Left lung (tissue), 10 donors: Measurements from ENCODE around the gene RMC1. TPM values are rescaled to one million over a fixed set of nuclear protein-coding genes. Genes with fewer than 3 reads are reported as not detected.

ENCODE experiments used
- ATAC-seq: fragments of 200-7000 bp; cut with Tn5 transposase; one replicate; pipeline ENCODE4 v1.9.1; 2020; ENCODE audit warnings: moderate library complexity
- DNase-seq, 4 donors: peaks; one replicate each; pipeline ENCODE4 v3.0.0-alpha.2; 2013 to 2020
- H3K27ac ChIP-seq, 2 donors: fragments of 200-600 bp; sonication (generic) in 1 of 2; one replicate each; pipeline versions ENCODE4 v1.5.0 to v1.8.0; 2020 to 2021
- H3K27me3 ChIP-seq, 2 donors: fragments of 200-600 bp; sonication (generic) in 1 of 2; one replicate each; pipeline versions ENCODE4 v1.5.0 to v1.8.0; 2020 to 2021
- H3K36me3 ChIP-seq, 2 donors: fragments of 200-600 bp; sonication (generic) in 1 of 2; one replicate each; pipeline versions ENCODE4 v1.5.0 to v1.8.0; 2020 to 2021
- H3K4me1 ChIP-seq, 2 donors: fragments of 200-600 bp; one replicate each; pipeline ENCODE4 v1.8.0; 2021
- H3K4me3 ChIP-seq, 2 donors: fragments of 200-600 bp; sonication (generic) in 1 of 2; one replicate each; pipeline versions ENCODE4 v1.5.0 to v1.8.0; 2020 to 2021; ENCODE audit warnings: mild to moderate bottlenecking in 1 of 2
- H3K9me3 ChIP-seq, 2 donors: fragments of 200-600 bp; sonication (generic) in 1 of 2; one replicate each; pipeline versions ENCODE4 v1.5.0 to v1.8.0; 2020 to 2021
- intact Hi-C, 2 donors: fragments of 100-400 bp; cut with DNase I; formaldehyde crosslinking; loops; one replicate each; pipeline versions ENCODE4 v1.11.2 to v1.14.2; 2022
- polyA plus RNA-seq, 6 donors: library from polyadenylated mRNA; unstranded; fragments of 120-200 nt; gene quantifications; one replicate each; pipeline ENCODE4 v1.2.1, GENCODE V29; 2013; ENCODE audit not compliant: insufficient read length in 6 of 6
- total RNA-seq, 2 donors: library from RNA; stranded (reverse); fragmentation: NEBNext Ultra II Directional; extraction: Animal tissue kit (Norgen Biotek cat#: 25700); gene quantifications; one replicate each; pipeline ENCODE4 v1.2.1, GENCODE V29; 2021
- TF ChIP-seq, protein P1 (sequence below), 2 donors: fragments of 200-600 bp; sonication (generic) in 1 of 2; IDR thresholded peaks; one replicate each; pipeline versions ENCODE4 v1.5.0 to v1.8.0; 2021; ENCODE audit warnings: antibody characterized with exemption in 2 of 2
- donor health status: DM: no; HTN: yes; CAD: no.
- donor health status: DM: no; HTN: no; CAD: no.

Gene RMC1
- total and polyA plus RNA-seq, 8 donors, result 23.5 to 37.9 (median 27.2) TPM

- H3K36me3 ChIP-seq, result peaks cover 0 to 100% of the 10 kb centered on the region in 2 donors
- H3K27ac ChIP-seq, result peak overlapping the region; percentile 26 to 41
- no peaks in the 10 kb centered on the region for H3K27me3 ChIP-seq
- H3K4me3 ChIP-seq, result no peak overlapping the region
- ATAC-seq, result no peak
- DNase-seq, result no peak
- intact Hi-C loops, result no loop called here
- peaks cover 11 to 24% of the 10 kb centered on the region in 2 donors for H3K4me1 ChIP-seq
- H3K9me3 ChIP-seq, result no peaks in the 10 kb centered on the region
- TF ChIP-seq, protein P1, sequence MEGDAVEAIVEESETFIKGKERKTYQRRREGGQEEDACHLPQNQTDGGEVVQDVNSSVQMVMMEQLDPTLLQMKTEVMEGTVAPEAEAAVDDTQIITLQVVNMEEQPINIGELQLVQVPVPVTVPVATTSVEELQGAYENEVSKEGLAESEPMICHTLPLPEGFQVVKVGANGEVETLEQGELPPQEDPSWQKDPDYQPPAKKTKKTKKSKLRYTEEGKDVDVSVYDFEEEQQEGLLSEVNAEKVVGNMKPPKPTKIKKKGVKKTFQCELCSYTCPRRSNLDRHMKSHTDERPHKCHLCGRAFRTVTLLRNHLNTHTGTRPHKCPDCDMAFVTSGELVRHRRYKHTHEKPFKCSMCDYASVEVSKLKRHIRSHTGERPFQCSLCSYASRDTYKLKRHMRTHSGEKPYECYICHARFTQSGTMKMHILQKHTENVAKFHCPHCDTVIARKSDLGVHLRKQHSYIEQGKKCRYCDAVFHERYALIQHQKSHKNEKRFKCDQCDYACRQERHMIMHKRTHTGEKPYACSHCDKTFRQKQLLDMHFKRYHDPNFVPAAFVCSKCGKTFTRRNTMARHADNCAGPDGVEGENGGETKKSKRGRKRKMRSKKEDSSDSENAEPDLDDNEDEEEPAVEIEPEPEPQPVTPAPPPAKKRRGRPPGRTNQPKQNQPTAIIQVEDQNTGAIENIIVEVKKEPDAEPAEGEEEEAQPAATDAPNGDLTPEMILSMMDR (IDR thresholded peaks at IDR 0.05), result no peak
Measured at GRCh38 chr18:23541349-23542093, 38.2 kb downstream of the RMC1 start.

DNA sequence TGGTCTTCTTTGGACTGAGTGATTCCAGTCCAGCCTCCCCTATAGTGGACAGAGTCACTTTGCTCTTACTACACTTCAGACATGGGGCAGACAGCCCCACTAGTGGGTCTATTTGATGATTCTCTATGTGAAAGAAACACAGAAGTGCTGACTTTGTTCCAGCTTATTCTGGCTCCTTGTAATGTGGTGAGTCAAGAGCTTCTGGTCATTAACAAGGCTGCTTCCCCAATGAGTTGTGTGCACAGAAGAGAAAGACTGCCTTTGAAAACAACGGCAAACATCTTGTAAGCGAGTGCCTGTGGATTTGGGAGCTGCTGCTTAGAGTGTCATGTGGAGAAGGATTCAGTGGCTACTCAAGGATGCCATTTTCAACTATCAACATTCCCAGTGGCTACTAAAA is 39.1 kb downstream of the RMC1 start:
- intact Hi-C loops, result no loop called here
- H3K4me1 ChIP-seq, result peaks cover 11 to 24% of the 10 kb centered on the region in 2 donors

DNA sequence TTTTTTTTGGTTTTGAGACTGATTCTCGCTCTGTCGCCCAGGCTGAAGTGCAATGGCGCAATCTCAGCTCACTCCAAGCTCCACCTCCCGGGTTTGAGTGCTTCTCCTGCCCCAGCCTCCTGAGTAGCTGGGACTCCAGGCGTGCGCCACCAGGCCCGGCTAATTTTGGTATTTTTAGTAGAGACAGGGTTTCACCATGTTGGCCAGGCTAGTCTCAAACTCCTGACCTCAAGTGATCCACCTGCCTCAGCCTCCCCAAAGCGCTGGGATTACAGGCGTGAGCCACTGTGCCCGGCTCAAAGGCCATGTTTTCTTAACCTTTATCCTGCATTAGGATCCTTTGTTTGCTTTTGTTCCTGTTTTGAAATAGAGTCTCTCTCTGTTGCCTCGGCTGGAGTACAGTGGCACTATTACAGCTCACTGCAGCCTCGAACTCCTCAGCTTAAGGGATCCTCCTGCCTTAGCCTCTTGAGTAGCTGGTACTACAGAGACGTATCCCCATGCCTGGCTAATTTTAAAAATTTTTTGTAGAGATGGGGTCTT is 42.0 kb downstream of the RMC1 start:
- H3K27me3 ChIP-seq, result no peaks in the 10 kb centered on the region
- TF ChIP-seq, protein P1 (IDR thresholded peaks at IDR 0.05), result no peak
- ATAC-seq, result no peak
- H3K36me3 ChIP-seq, result peaks cover 0 to 100% of the 10 kb centered on the region in 2 donors
- no peaks in the 10 kb centered on the region for H3K9me3 ChIP-seq
- no peak overlapping the region for H3K4me3 ChIP-seq
- peaks cover 17 to 19% of the 10 kb centered on the region in 2 donors for H3K4me1 ChIP-seq
- intact Hi-C loops, result no loop called here
- H3K27ac ChIP-seq, result no peak overlapping the region
- no peak for DNase-seq

More for the DNA sequence above, 39.1 kb downstream of the RMC1 start:
- ATAC-seq (no peak), DNase-seq (no peak)
- Histone ChIP-seq H3K9me3 (no peaks in the 10 kb centered on the region), H3K36me3 (peaks cover 0 to 100% of the 10 kb centered on the region in 2 donors), H3K27ac (no peak overlapping the region), H3K27me3 (no peaks in the 10 kb centered on the region), H3K4me3 (no peak overlapping the region)
- TF ChIP-seq, protein P1 (IDR thresholded peaks at IDR 0.05), result no peak

- intact Hi-C loops, result no loop called here
- DNase-seq (no peak), ATAC-seq (peak; percentile 5)
- no peaks in the 10 kb centered on the region for H3K27me3 ChIP-seq
- peaks cover 6 to 8% of the 10 kb centered on the region in 2 donors for H3K4me1 ChIP-seq
- H3K36me3 ChIP-seq, result peaks cover 0 to 100% of the 10 kb centered on the region in 2 donors
- H3K9me3 ChIP-seq, result no peaks in the 10 kb centered on the region
- no peak overlapping the region for H3K4me3 ChIP-seq
- H3K27ac ChIP-seq, result peak overlapping the region in 1 of 2 donors; percentile 18
- TF ChIP-seq, protein P1 (IDR thresholded peaks at IDR 0.05), result no peak
Measured at GRCh38 chr18:23547306-23547705, 44.0 kb downstream of the RMC1 start.

DNA sequence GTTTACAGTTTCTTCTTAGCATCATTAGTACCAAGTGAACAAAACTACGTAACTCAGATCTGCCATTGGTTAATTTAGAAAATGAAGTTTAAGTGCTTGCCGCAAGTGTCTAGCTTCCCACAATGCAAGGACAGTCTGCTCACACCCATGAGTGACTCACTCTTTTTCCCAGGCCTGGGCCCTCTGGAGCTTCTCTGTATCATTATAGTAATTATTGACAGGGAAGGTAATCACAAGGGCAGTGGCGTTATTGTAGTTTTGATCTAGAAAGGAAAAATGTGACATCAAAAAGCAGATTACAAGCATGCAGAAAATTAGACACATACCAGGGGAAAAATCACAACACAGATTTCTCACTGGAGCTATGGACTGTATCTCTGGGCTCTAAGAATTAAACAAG is 44.5 kb downstream of the RMC1 start:
- DNase-seq (no peak), ATAC-seq (peak; percentile 32)
- intact Hi-C loops, result no loop called here
- Histone ChIP-seq H3K36me3 (peaks cover 0 to 100% of the 10 kb centered on the region in 2 donors), H3K27me3 (no peaks in the 10 kb centered on the region), H3K4me3 (no peak overlapping the region), H3K4me1 (peaks cover 9 to 10% of the 10 kb centered on the region in 2 donors), H3K9me3 (no peaks in the 10 kb centered on the region), H3K27ac (peak overlapping the region in 1 of 2 donors; percentile 18)
- TF ChIP-seq, protein P1 (IDR thresholded peaks at IDR 0.05), result no peak
